GM18505 (cell line): ENCODE measurements around the gene MMAB.

Experiments used
- ATAC-seq: cut with Tn5 transposase; IDR thresholded peaks from one replicate; pipeline ENCODE4 v1.9.1; 2021; ENCODE audit not compliant: unreplicated experiment
- POLR2A ChIP-seq: IDR thresholded peaks from 4 replicates; pipeline ENCODE4 v1.6.1; 2011; ENCODE audit warnings: borderline replicate concordance; ENCODE audit not compliant: insufficient read depth, insufficient read length; ENCODE audit errors: extremely low read depth

Gene MMAB

DNA sequence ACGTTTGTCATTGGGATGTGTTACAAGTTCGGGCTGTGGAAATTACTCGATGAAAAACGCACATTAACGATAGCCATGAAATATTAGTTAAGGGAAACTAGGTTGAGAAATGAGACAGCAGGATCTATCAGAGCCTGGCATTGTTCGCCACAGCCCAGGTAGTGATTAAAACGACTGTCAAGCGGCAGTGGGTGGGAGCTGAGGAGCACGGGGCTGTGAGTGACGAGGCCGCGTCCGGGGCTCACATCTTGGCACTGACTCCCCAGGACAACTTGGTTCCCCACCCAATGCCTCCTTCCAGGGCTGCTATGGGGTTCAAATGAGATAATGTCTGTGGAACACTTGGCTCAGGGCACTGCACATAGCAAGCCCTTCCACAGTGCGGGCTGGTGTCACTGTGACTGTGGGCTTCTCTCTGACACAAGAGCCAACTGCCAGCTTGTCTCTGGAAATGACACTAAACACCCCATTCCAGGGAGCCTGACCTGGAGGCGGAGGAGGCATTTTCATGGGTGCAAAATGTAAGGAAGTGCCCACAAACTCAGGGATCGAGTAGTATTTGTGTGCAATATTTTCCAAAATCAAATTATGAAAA, 19.3 kb downstream of the MMAB start:
- no peak for ATAC-seq
- TF ChIP-seq POLR2A = no peak

GRCh38 chr12:109553483-109553882, 19.8 kb downstream of the MMAB start:
- ATAC-seq = no peak
- TF ChIP-seq POLR2A = no peak

DNA sequence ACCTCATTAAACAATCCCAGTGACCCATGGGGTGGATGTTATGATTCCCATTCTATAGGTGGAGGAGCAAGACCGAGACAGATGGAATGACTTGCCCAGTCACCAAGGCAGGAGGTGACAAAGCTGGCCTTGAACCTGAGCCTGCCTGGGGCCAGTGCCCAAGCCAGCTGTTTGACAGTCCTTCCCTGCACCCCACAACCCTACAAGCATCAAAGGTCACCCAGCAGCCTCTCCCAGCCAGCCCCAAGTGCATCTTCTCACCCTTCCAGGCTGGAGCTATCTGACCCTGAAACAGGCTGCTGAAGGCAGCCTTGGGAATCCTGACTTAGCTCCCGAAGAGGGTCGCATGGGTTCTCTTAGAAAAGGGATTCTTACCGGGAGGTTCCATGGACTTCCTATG, 20.3 kb downstream of the MMAB start:
- no peak for ATAC-seq
- TF ChIP-seq POLR2A = no peak

DNA sequence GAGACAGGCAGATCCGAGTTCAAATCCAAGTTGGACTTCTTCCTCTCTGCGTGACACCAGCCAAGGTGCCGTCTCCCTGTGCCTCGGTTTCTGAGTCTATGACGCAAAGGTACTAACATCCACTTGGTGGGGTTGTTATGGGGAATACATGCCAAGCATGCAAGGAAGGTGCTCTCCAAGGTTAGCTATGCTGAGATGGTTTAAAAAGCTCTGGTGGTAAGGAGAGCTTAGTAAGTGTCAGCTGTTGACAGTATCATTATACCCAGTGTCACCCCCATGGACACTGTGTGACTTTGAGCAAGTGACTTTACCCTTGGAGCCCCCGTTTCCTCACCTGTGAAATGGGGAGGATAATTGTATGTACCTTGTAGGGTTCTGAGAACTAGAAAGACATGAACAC, 22.2 kb downstream of the MMAB start:
- no peak for TF ChIP-seq POLR2A
- ATAC-seq = no peak

- no peak for ATAC-seq
Measured at GRCh38 chr12:109550281-109550680, 23.0 kb downstream of the MMAB start.

DNA sequence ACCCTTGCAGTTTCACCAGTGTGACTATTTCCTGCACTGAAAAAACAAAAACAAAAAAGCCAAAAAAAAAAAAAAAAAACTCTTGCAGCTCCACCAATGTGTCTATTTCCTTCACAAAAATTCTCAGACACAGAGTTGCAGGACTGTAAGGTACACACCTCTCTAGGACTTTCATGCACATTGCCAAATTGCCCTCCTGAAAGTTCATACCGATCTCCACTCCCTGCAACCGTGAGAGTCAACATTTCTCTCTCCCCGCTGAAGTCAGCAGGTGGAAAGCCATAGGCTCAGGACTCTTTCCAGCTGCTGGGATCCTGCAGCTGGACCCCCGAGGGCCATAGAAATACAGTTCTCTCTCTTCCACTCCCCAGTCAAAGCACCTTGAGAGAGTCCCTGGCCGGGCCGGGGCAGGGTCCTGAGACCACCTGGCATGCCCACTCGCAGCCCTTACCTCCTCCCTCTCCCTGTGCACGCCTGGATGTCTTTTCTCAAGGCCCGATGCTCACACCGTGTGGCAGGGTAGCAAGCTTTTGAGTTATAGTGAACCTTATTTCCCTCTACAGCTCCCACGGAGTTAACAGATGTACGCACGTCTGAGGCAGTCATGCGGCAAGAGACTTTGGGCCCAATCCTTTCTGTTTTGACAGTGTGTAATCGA, 23.6 kb downstream of the MMAB start:
- TF ChIP-seq POLR2A = no peak
- ATAC-seq = no peak

More at GRCh38 chr12:109550281-109550680, 23.0 kb downstream of the MMAB start:
- TF ChIP-seq POLR2A = no peak

DNA sequence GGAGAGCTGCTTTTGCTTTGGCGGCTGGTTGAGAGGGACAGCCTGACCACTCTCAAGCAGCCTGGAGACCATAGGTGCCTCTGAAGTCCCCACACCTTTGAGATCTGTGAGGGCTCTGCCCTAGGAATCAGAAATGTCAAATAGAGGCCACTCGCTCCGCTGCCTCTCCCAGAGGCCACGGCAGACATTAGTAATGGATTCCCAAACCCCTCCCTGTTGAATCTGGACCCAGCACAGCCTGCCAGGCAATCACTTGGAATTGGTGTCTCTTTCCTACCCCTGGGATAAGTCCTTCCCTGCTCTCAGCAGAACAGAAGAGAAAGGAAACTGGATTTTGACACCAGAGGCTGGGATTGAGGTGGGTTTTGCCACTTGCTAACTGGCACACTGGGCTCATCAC, 25.0 kb downstream of the MMAB start:
- no peak for TF ChIP-seq POLR2A
- no peak for ATAC-seq

DNA sequence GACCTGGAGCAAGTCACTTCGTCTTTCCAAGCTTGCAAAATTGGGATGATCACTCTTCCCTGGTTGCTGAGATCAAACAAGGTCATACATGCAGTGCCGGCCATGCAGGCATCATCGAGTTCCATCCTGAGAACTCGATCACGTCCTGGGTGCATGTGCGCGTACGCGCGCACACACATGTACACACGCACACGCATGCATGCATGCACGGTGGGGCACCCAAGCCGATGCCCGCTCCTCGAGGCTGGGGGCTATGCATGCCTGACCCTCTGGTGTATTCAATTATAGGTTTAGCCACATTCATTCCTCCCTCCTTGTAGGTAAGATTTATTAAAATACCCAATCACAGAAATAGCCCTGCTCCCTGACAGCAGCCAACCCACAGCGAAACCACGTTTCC, 26.0 kb downstream of the MMAB start:
- no peak for TF ChIP-seq POLR2A
- ATAC-seq = no peak

GRCh38 chr12:109545826-109546225, 27.5 kb downstream of the MMAB start:
- TF ChIP-seq POLR2A = no peak
- ATAC-seq = no peak

DNA sequence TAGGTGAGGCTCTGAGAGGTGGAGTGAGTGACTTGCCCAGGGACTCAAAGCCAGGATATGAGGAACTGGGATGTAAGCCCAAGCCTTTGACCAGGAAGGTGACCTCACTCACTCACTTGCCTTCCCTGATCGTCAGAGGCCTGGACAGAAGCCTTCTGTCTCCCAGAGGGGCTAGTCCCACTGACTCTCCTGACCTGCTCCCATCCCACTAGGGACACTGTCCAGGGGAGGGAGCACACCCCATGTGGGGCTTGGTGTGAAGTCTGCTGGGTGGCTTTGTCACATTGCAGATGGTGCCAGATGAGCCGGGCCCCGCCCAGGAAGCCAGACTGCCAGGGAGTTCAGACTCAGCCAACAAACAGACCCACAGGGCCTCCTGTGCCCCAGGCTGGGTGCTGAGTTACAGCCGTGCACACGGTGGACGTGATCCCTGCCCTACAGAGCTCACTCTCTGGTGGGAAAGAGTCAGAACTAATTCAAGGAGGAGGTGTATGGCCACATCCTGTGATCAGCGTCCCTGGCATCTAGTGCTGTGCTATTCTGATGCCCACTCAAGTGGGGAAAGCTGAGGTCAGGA, 28.3 kb downstream of the MMAB start:
- ATAC-seq = no peak
- no peak for TF ChIP-seq POLR2A

- ATAC-seq = no peak
- no peak for TF ChIP-seq POLR2A
Measured at GRCh38 chr12:109542876-109543275, 30.4 kb downstream of the MMAB start.

DNA sequence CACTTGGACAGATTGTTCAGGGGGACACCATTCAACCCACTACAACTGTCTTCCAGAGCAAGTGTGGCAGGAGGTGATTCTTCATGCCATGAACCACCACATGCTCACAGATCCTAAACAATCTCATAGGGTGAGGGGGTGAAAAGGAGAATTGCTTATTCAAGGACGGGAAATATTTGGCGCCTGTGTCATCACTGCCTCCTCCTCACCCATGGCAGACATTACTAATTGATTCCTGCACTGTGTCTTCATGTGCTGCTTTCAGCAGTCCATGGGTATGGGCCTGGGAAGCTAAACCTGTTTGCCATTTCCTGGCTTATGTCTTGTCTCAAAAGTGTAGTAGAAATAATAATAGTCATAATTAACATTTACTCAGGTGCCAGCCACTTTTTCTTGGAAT, 31.3 kb downstream of the MMAB start:
- no peak for TF ChIP-seq POLR2A
- ATAC-seq = no peak

GRCh38 chr12:109541413-109541726, 31.9 kb downstream of the MMAB start:
- TF ChIP-seq POLR2A = no peak
- ATAC-seq = no peak

- TF ChIP-seq POLR2A = no peak
- no peak for ATAC-seq
Measured at GRCh38 chr12:109540526-109541412, 32.5 kb downstream of the MMAB start.

DNA sequence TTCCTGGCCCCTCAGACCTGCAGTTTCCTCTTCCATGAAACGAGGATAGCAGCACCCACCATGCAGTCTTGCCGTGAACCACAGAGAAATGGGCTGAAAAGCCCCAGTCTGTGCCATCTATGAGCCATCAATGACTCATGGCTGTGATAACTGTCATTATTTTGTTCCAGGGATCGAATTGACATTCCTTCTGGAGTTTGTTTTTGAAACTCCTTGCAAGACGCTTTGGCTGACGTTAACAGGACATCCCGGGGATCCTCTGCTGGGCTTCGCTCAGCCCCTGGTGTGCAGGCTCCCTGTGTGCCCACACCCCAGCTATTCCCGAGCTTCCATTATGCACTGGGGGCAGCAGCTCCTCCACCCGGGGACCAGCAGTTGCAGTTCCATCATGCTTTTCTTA, 33.8 kb downstream of the MMAB start:
- no peak for ATAC-seq
- TF ChIP-seq POLR2A = no peak
